HEK293T (cell line): Measurements from ENCODE around the gene TOMM70.

ENCODE experiments used
- ARNT ChIP-seq: fragments of 450-650 bp; IDR thresholded peaks from 2 replicates; pipeline ENCODE4 v1.6.1; 2017; ENCODE audit warnings: mild to moderate bottlenecking
- BHLHE40 ChIP-seq: fragments of 450-650 bp; IDR thresholded peaks from 2 replicates; pipeline ENCODE4 v1.6.1; 2016; ENCODE audit warnings: mild to moderate bottlenecking, moderate library complexity, borderline replicate concordance
- ELF4 ChIP-seq: fragments of 450-650 bp; IDR thresholded peaks from 2 replicates; pipeline ENCODE4 v1.6.1; 2017; ENCODE audit warnings: antibody characterized with exemption
- FOXA1 ChIP-seq: fragments of 450-650 bp; IDR thresholded peaks from 2 replicates; pipeline ENCODE4 v1.6.1; 2016; ENCODE audit warnings: mild to moderate bottlenecking
- FOXK2 ChIP-seq: fragments of 450-650 bp; IDR thresholded peaks from 2 replicates; pipeline ENCODE4 v1.6.1; 2016; ENCODE audit warnings: mild to moderate bottlenecking
- FOXM1 ChIP-seq: fragments of 450-650 bp; IDR thresholded peaks from 2 replicates; pipeline ENCODE4 v1.6.1; 2017; ENCODE audit warnings: mild to moderate bottlenecking, borderline replicate concordance
- HDGF ChIP-seq: fragments of 450-650 bp; IDR thresholded peaks from 2 replicates; pipeline ENCODE4 v1.6.1; 2017; ENCODE audit warnings: antibody characterized with exemption, borderline replicate concordance
- L3MBTL2 ChIP-seq: fragments of 450-650 bp; conservative IDR thresholded peaks from 2 replicates; pipeline ENCODE4 v1.6.1; 2016; ENCODE audit warnings: mild to moderate bottlenecking
- PKNOX1 ChIP-seq: fragments of 450-650 bp; IDR thresholded peaks from 2 replicates; pipeline ENCODE4 v1.6.1; 2016
- SP1 ChIP-seq: fragments of 450-650 bp; IDR thresholded peaks from 2 replicates; pipeline ENCODE4 v1.6.1; 2017
- SUZ12 ChIP-seq: fragments of 450-650 bp; IDR thresholded peaks from 2 replicates; pipeline ENCODE4 v1.6.1; 2016; ENCODE audit warnings: mild to moderate bottlenecking
- TARDBP ChIP-seq: fragments of 450-650 bp; IDR thresholded peaks from 2 replicates; pipeline ENCODE4 v1.6.1; 2016
- ZNF384 ChIP-seq: fragments of 450-650 bp; IDR thresholded peaks from 2 replicates; pipeline ENCODE4 v1.6.1; 2016

- TF ChIP-seq FOXM1, result no peak
- no peak for TF ChIP-seq L3MBTL2
- no peak for TF ChIP-seq SUZ12
- TF ChIP-seq PKNOX1, result no peak
- TF ChIP-seq FOXK2, result no peak
- no peak for TF ChIP-seq FOXA1
- TF ChIP-seq BHLHE40, result no peak
- TF ChIP-seq TARDBP, result no peak
- no peak for TF ChIP-seq ELF4
- no peak for TF ChIP-seq SP1
- TF ChIP-seq ZNF384, result no peak
- no peak for TF ChIP-seq HDGF
- TF ChIP-seq ARNT, result no peak
Observed at GRCh38 chr3:100402891-100403290, 2.0 kb upstream of the TOMM70 start.
